Duodenal mucosa (tissue), 2 donors: ENCODE measurements around the gene C1QL1.

Source experiments
- H3K27ac ChIP-seq: one replicate; pipeline ENCODE4 v1.7.0; 2013; ENCODE audit warnings: low read depth, low read length
- H3K27me3 ChIP-seq, 2 donors: one replicate each; pipeline ENCODE4 v1.7.0; 2013; ENCODE audit warnings: low read length in 2 of 2, control low read depth in 1 of 2; ENCODE audit not compliant: insufficient read depth in 2 of 2, control insufficient read depth in 1 of 2
- H3K36me3 ChIP-seq, 2 donors: one replicate each; pipeline ENCODE4 v1.7.0; 2013; ENCODE audit warnings: low read length in 2 of 2, control low read depth in 1 of 2; ENCODE audit not compliant: insufficient read depth in 2 of 2, control insufficient read depth in 1 of 2
- H3K4me1 ChIP-seq, 2 donors: one replicate each; pipeline ENCODE4 v1.7.0; 2013; ENCODE audit warnings: low read length in 2 of 2, control low read depth in 1 of 2; ENCODE audit not compliant: insufficient read depth in 2 of 2, control insufficient read depth in 1 of 2
- H3K4me3 ChIP-seq, 2 donors: one replicate each; pipeline ENCODE4 v1.7.0; 2013; ENCODE audit warnings: low read length in 2 of 2, low read depth in 1 of 2
- H3K9ac ChIP-seq, 2 donors: one replicate each; pipeline ENCODE4 v1.7.0; 2013; ENCODE audit warnings: low read length in 2 of 2, low read depth in 1 of 2
- H3K9me3 ChIP-seq, 2 donors: one replicate each; pipeline ENCODE4 v1.7.0; 2013; ENCODE audit warnings: low read length in 2 of 2, control low read depth in 1 of 2; ENCODE audit not compliant: control insufficient read depth in 1 of 2

Gene C1QL1

DNA sequence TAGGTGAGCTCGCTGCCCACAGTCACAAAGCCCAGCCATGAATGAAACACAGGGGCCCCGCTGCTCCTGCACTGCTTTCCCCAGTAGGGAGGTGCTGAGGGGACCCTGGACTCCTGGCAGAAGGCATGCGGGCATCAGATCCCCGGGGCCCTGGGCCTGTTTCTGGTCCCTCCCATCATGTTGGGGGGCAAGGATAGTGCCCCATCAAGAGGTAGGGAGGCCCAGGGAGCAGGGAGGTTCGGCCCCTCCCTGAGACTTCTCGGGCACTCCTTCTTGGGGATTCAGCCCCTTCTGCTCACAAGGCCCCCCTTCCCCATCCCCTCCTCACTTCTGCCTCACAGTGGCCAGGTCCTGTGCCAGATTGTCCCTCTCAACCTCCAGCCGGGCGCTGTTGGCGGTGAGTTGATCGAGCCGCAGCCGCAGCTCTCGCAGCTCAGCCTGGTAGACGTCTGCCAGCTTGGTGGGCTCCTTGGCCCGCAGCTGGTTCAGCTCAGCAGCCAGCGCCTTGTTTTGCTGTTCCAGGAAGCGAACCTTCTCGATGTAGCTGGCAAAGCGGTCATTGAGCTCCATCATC, 53.3 kb downstream of the C1QL1 start:
- Histone ChIP-seq H3K36me3 (no peaks in the 10 kb centered on the region), H3K9me3 (no peaks in the 10 kb centered on the region), H3K4me3 (no peak overlapping the region), H3K4me1 (peaks cover 4 to 9% of the 10 kb centered on the region in 2 donors), H3K9ac (no peak overlapping the region), H3K27me3 (peaks cover 0 to 25% of the 10 kb centered on the region in 2 donors), H3K27ac (no peak overlapping the region)

GRCh38 chr17:44914148-44914547, 54.0 kb downstream of the C1QL1 start:
- no peak overlapping the region for H3K9ac ChIP-seq
- H3K27ac ChIP-seq, result no peak overlapping the region
- no peaks in the 10 kb centered on the region for H3K9me3 ChIP-seq
- no peak overlapping the region for H3K4me3 ChIP-seq
- peaks cover 0 to 25% of the 10 kb centered on the region in 2 donors for H3K27me3 ChIP-seq
- H3K4me1 ChIP-seq, result peaks cover 4 to 9% of the 10 kb centered on the region in 2 donors
- no peaks in the 10 kb centered on the region for H3K36me3 ChIP-seq

DNA sequence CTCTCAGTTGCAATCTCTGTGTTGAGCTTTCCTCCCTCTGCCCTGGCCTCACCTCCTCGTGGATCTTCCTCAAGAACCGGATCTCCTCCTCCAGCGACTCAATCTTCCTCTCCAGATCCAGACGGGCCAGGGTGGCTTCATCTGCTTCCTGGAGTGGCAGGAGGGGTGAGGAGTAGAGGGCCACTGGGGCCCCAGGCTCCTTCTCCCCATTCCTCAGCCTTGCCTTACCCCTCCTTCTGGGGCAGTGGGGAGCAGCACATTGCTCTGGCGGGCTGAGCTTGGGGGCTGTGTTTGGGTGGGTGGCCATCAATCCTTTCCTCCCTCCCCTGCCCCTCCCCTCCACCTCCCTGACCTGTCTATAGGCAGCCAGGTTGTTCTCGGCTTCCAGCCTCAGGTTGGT, 54.4 kb downstream of the C1QL1 start:
- Histone ChIP-seq H3K9me3 (no peaks in the 10 kb centered on the region), H3K4me1 (peaks cover 4 to 9% of the 10 kb centered on the region in 2 donors), H3K27ac (no peak overlapping the region), H3K4me3 (no peak overlapping the region), H3K36me3 (no peaks in the 10 kb centered on the region), H3K27me3 (peaks cover 0 to 25% of the 10 kb centered on the region in 2 donors), H3K9ac (no peak overlapping the region)

GRCh38 chr17:44912763-44913544, 55.1 kb downstream of the C1QL1 start:
- peaks cover 4 to 9% of the 10 kb centered on the region in 2 donors for H3K4me1 ChIP-seq
- H3K9ac ChIP-seq, result no peak overlapping the region
- no peak overlapping the region for H3K27ac ChIP-seq
- H3K36me3 ChIP-seq, result no peaks in the 10 kb centered on the region
- H3K27me3 ChIP-seq, result peaks cover 0 to 25% of the 10 kb centered on the region in 2 donors
- H3K4me3 ChIP-seq, result no peak overlapping the region
- H3K9me3 ChIP-seq, result no peaks in the 10 kb centered on the region

- no peaks in the 10 kb centered on the region for H3K9me3 ChIP-seq
- H3K9ac ChIP-seq, result no peak overlapping the region
- peaks cover 8 to 13% of the 10 kb centered on the region in 2 donors for H3K4me1 ChIP-seq
- H3K27ac ChIP-seq, result no peak overlapping the region
- H3K4me3 ChIP-seq, result peak overlapping the region; percentile 41 to 57
- H3K27me3 ChIP-seq, result peaks cover 0 to 25% of the 10 kb centered on the region in 2 donors
- no peaks in the 10 kb centered on the region for H3K36me3 ChIP-seq
Observed at GRCh38 chr17:44911133-44912001, 56.7 kb downstream of the C1QL1 start.

DNA sequence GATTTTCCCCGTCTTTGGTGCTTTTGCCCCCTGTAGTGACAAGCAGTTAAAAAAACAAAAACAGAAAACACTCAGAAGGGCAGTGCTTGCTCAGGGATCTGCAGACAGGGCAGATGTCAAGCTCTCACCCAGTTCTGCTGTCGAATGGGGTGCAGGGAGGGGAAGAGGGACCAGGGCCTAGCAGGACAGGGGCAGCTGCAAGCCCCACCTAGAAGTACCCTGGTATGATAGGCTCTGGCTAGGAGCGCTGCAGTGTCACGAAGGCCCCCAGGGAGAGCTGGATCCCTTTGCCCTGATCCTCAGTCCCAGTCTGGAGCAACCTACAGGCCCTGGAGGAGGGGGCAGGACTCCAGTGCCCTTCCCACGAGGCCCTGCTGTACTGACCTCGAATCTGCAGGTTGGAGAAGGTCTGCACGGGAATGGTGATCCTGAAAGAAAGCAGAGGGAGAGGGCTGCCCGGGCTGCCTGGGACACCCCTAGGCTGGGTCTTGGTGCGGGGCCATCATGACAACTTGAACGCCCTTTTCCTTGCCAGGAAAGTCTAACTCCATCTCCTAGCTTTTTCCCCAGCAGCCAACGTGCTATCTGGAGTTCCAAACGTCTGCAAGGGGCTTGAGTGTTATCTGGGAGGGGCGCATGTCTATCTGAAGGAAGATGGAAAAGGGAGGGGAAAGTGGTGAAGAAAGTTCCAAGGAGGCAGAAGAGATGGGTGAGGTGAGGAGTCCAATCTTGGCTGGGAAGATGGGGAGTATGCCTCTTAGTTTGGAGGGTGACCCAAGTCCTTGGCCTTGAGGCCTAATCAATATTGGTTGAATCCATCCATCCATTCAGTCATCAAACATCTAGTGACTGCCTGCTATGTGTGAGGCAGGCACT, 57.6 kb downstream of the C1QL1 start:
- H3K4me1 ChIP-seq, result peaks cover 17 to 22% of the 10 kb centered on the region in 2 donors
- no peaks in the 10 kb centered on the region for H3K9me3 ChIP-seq
- H3K9ac ChIP-seq, result no peak overlapping the region
- no peaks in the 10 kb centered on the region for H3K36me3 ChIP-seq
- H3K27ac ChIP-seq, result no peak overlapping the region
- H3K4me3 ChIP-seq, result no peak overlapping the region
- peaks cover 0 to 25% of the 10 kb centered on the region in 2 donors for H3K27me3 ChIP-seq
